Colon (tissue), 2 donors: ENCODE data around the gene SLC49A3.
"Not testable (repeated sequence)": the region's sequence is repeated elsewhere in the genome, so short reads cannot be mapped to it uniquely, and the experiment has no call there.

Experiments used
- FAIRE-seq: peaks from 2 replicates; lab custom pipeline; 2012; peaks lifted over from hg19 to GRCh38; lab: Jason Lieb, UNC
- donor health status: control.
- donor health status: control.

The SLC49A3 gene

GRCh38 chr4:688854-689681 is at the start of gene SLC49A3:
Gene SLC49A3 (minus strand): TSS chr4:689151. CDS start chr4:689127, 24 bp downstream.
- FAIRE-seq: no peak

DNA sequence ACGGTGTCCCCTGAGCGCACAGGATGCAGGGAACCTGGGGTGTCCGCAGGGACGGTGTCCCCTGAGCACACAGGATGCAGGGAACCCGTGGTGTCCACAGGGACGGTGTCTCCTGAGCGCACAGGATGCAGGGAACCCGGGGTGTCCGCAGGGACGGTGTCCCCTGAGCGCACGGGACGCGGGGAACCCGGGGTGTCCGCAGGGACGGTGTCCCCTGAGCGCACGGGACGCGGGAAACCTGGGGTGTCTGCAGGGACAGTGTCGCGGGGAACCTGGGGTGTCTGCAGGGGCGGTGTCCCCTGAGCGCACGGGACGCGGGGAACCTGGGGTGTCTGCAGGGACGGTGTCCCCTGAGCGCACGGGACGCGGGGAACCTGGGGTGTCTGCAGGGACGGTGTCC is 47.6 kb upstream of the SLC49A3 start:
- FAIRE-seq: not testable (repeated sequence)

DNA sequence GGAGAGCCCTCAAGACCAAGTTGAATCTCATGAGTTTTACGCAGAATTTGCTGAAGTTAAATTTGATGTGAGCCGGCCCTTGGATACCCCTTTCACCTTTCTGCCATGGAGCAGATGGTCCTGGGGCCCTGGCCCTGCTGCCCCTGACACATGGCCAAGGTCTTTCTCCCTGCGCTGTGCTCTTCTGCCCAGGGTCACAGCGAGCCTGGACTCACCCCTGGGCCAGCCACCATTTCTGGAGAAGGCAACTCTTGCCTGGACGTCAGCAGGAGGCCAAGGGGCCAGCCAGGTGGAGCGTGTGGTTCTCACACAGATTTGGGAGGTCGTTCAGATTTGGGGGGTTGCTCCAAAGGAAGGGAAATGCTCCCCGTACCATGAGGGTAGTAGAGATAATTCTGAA is 46.6 kb upstream of the SLC49A3 start:
- no peak for FAIRE-seq

- no peak for FAIRE-seq
Measured at GRCh38 chr4:734951-735350, 46.0 kb upstream of the SLC49A3 start.

DNA sequence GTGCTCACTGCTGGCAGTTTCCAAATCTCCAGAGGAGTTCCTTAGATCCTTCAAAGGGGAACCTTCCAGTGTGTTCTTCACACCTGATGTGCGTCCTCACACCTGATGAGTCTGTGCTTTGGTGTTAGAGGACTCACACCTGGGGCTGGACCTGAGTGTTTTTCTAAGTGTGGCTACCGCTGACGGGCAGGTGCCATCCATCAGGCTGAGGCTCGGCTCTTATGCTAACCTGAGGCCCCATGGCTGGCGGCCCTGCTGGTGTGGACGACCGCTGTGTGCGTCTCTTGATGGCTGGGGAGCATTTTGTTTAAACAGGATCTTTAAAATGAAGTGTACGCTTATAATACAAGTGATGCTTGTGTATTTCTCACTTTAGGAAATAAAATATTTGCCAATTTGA is 45.1 kb upstream of the SLC49A3 start:
- no peak for FAIRE-seq

DNA sequence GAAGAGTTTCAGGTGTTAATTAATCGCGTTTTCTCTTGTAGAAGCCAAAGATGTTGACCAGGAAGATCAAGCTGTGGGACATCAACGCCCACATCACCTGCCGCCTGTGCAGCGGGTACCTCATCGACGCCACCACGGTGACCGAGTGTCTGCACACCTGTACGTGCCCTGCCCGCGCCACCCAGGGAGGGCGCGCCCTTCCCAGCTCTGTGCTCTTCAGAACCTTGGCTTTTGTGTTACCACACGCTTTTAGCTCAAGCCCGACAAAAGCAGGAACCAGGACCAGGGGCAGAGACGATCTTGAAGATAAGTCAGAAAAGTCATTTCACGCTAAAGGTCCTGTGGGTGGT is 44.7 kb upstream of the SLC49A3 start:
- no peak for FAIRE-seq

DNA sequence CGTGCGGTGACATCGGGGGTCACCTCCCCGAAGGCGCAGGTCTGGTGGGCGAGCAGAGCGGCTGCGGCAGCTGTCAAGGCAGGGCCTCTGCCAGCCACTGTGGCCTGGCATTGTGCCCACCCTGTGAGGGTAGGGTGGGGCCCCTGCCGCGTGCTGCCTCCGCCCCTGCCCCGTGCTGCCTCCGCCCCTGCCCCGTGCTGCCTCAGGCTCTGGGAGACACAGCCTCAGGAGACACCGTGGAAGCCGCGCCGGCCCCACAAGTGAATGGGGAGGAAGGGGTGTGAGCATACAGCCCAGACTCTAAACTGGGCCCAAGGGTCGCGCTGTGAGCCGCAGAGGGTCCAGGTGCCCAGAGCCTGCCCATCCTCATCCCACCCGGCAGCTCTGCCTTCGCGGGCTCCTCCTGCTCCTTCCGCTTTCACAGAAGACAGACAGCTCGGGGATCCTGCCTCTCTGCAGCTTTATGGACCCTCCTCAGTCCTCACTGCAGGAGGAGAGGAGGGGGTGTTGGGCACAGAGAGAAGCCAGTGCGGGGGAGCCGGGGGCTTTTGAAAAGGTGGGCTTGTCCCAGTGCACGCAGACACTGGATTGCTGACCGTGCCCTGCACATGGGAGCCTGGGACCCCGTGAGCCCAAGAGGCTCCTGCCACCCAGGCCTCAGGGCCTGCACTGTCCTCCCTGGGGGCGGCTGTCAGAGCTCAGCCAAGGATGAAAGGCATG is 44.1 kb upstream of the SLC49A3 start:
- no peak for FAIRE-seq

DNA sequence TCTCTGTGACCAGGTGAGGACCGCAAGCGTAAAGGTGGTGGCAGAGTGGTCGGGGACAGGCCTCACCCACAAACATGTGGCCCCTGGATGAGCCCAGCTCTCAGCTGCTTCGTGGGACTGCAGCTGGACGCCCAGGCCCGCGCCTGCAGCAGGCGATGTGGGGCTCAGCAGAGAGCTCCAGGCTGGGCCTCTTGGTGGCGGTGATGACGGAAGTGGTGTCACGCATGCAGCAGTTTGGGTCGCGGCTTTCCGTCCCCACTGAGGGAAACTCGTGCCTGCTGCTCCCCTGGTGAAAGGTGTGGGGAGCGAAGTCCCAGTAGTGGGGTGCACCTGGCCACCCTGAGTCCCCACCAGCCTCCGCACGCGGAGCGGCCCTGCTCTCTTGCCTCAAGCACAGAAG is 43.5 kb upstream of the SLC49A3 start:
- FAIRE-seq: no peak

DNA sequence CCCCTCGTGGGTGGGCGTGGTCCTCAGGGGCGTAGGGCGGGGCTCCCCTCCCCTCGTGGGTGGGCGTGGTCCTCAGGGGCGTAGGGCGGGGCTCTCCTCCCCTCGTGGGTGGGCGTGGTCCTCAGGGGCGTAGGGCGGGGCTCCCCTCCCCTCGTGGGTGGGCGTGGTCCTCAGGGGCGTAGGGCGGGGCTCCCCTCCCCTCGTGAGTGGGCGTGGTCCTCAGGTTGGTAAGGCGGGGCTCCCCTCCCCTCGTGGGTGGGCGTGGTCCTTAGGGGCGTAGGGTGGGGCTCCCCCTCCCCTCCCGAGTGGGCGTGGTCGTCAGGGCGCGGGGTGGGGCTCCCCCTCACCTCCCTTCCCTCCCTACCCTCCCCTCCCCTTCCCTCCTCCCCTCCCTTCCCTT is 43.0 kb upstream of the SLC49A3 start:
- FAIRE-seq: not testable (repeated sequence)

GRCh38 chr4:730946-731904 is 42.3 kb upstream of the SLC49A3 start:
- not testable (repeated sequence) for FAIRE-seq

- FAIRE-seq: no peak
Measured at GRCh38 chr4:730511-730910, 41.6 kb upstream of the SLC49A3 start.

DNA sequence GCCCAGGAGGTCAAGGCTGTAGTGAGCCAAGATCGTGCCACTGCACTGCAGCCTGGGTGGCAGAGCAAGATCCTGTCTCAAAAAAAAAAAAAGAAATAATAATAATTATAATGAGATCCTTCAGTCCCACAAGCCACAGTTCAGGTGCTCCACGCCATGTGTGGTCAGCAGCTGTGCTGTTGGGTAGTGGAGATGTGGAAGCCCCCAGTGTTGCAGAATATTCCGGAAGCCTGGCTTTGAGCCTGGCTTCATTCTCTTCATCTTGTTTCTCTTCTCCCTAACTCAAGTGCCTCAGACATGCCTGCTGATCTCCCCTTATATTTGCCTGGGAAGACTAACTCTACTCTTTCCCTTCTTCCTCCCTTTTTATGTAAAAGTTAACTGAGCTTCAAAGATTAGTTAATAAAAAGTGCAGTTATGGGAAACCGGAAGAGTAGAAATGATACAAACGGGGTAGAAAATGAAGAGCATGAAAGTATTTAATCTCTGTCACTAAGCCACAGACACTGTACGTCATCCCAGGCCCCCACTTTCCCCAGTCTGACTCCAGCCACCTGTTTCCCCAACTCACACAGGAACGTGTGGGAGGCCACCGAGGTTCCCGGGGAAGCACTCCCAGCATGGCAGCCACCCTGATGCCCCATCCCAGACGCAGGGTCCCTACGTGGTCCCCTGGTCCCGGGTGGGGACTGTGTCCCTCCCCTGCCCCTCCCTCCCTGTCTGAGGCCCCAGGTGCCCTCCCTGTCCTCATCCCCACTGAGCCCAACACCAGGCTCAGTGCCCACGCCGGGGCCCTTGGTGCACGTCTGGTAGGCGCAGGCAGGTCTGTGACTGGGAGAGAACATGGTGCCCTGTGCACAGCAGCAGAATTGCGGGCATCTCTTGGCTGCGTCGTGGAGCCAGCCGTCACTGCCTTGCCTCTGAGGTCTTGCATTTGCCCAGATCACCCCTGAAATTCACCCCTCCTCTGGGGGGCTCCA is 40.7 kb upstream of the SLC49A3 start:
- FAIRE-seq: no peak

GRCh38 chr4:727576-727975 is 38.6 kb upstream of the SLC49A3 start:
- FAIRE-seq: no peak

GRCh38 chr4:726838-727237 is 37.9 kb upstream of the SLC49A3 start:
- no peak for FAIRE-seq

DNA sequence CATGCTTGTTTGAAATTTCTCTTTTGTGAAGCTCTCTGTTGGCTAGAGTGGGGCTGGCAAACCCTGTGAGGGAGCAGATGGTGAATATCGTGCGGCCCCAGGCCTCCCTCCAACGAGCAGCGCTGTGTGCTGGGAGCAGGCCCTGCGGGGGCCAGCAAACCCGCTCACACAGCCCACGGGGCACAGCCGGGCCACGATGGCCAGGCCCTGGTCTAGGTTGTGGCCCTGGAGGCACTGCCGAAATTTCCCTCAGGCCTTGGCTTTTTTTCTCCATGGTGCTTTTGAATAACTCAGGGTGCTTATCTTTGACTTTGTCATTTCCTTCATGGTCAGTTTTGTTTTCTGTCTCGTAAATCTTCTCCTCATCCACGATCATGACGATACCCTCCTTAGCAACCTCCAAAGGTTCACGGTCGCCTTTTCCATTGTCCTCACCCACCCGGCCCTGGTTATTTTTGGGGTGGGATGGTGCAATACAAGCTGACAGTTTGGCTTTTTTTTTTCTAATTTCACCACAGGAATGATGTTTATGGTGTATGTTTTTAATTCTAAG is 37.4 kb upstream of the SLC49A3 start:
- no peak for FAIRE-seq

- FAIRE-seq: no peak
Measured at GRCh38 chr4:725391-726234, 36.7 kb upstream of the SLC49A3 start.

DNA sequence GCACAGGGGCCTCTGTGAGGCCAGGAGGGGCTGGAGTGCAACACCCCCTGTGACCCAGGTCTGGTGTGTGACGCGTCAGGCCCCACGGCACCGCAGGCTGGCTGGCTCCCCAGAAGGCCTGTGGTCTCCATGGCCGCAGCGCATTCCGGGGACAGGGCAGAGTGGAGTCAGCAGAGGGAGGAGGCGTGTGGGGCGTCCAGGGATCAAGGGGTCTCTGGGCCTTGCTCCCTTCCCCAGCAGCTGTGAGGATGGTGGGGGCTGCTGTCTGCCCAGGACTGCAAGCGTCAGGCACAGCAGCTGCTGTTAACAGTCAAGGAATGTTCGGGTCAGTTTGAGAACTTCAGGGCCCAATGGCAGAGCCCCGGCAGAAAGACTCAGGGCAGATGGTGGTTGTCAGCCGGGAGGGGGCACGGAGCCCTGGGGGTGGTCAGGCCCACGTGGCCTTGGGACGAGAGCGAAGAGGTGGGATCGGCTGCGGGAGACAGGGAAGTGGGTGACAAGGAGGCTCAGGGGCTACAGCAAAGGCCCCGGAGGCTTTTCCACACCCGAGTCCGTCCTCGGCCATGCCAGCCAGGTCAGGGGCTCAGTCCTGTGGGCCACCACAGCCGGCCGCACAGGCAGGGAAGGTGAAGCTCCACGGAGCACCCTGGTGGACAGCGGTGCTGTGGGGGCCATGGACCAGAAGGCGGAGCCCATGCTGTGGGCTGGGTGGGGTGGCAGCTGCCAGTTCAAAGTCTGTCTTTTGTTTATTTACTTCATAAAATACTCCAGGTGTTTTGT is 35.0 kb upstream of the SLC49A3 start:
- no peak for FAIRE-seq

DNA sequence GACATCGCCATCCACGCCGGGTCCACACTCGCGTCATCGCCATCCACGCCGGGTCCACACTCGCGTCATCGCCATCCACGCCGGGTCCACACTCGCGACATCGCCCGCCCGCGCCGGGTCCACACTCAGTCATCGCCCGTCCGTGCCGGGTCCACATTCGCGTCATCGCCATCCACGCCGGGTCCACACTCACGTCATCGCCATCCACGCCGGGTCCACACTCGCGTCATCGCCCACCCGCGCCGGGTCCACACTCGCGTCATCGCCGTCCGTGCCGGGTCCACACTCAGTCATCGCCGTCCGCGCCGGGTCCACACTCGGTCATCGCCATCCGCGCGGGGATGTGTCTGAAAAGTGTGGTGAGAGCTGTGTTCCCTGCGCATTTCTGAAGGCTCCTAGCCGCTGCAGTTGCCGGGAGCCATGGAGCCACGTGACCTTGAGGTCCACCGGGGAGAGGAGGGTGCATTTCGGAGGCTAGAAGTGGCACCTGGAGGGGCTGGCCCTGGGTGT is 34.0 kb upstream of the SLC49A3 start:
- no peak for FAIRE-seq

DNA sequence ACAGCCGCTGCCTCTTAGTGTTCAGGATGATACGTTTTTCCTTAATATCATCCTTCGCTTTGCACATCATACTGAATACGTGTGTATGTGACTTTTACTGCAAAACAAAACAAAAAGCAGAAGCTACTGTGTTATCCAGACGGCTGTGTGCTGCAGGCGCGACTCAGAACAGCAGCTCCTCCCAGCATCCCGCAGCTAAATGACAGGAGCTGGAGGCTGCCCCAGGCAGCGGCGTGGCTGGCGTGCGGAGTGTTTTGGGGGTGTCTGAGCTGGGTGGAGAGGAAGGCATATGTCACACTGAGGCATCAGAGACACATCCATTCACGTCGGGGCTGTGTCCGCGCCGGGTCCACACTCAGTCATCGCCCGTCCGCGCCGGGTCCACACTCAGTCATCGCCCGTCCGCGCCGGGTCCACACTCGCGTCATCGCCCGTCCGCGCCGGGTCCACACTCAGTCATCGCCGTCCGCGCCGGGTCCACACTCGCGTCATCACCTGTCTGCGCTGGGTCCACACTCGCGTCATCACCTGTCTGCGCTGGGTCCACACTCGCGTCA is 33.3 kb upstream of the SLC49A3 start:
- no peak for FAIRE-seq
